Central memory CD8-positive, alpha-beta T cell (primary cell): ENCODE data around the gene PLXNA2.

Source experiments
- ATAC-seq: fragments of 150-1000 bp; cut with Tn5 transposase; replicated peaks from 2 replicates; pipeline ENCODE4 v1.10.0; 2022; ENCODE audit warnings: mild to moderate bottlenecking, moderate FRiP score, moderate number of reproducible peaks; ENCODE audit not compliant: poor library complexity, severe bottlenecking; ENCODE audit errors: extremely low read depth
- DNase-seq, 2 donors: peaks; one replicate each; pipeline ENCODE4 v3.0.0; 2021; ENCODE audit warnings: low spot score in 2 of 2
- H3K27ac Mint-ChIP-seq: one replicate; pipeline ENCODE4 v1.8.0; 2022; ENCODE audit warnings: low read depth, mild to moderate bottlenecking, moderate library complexity, mixed read lengths
- H3K27me3 Mint-ChIP-seq: one replicate; pipeline ENCODE4 v1.8.0; 2022; ENCODE audit warnings: mixed read lengths
- H3K36me3 Mint-ChIP-seq: one replicate; pipeline ENCODE4 v1.8.0; 2022; ENCODE audit warnings: mild to moderate bottlenecking, moderate library complexity, mixed read lengths; ENCODE audit not compliant: insufficient read depth
- H3K4me1 Mint-ChIP-seq: one replicate; pipeline ENCODE4 v1.8.0; 2022; ENCODE audit warnings: mixed read lengths
- H3K4me3 Mint-ChIP-seq: one replicate; pipeline ENCODE4 v1.8.0; 2022; ENCODE audit warnings: mild to moderate bottlenecking, moderate library complexity, mixed read lengths
- H3K9me3 Mint-ChIP-seq: one replicate; pipeline ENCODE4 v1.8.0; 2022; ENCODE audit warnings: mixed read lengths

The PLXNA2 gene

GRCh38 chr1:208273386-208274017, 29.3 kb upstream of the PLXNA2 start:
- H3K27ac Mint-ChIP-seq, result no peak overlapping the region
- ATAC-seq, result no peak
- H3K27me3 Mint-ChIP-seq, result peaks cover 76% of the 10 kb centered on the region
- H3K9me3 Mint-ChIP-seq, result no peaks in the 10 kb centered on the region
- H3K36me3 Mint-ChIP-seq, result peaks cover 2% of the 10 kb centered on the region
- DNase-seq, result no peak
- H3K4me1 Mint-ChIP-seq, result no peaks in the 10 kb centered on the region
- no peak overlapping the region for H3K4me3 Mint-ChIP-seq

GRCh38 chr1:208272713-208273112, 28.5 kb upstream of the PLXNA2 start:
- Mint-ChIP-seq H3K9me3 (no peaks in the 10 kb centered on the region), H3K27ac (no peak overlapping the region), H3K27me3 (peaks cover 82% of the 10 kb centered on the region), H3K4me1 (no peaks in the 10 kb centered on the region), H3K36me3 (peaks cover 2% of the 10 kb centered on the region), H3K4me3 (no peak overlapping the region)
- ATAC-seq, result no peak
- DNase-seq, result no peak

- H3K36me3 Mint-ChIP-seq, result peaks cover 3% of the 10 kb centered on the region
- H3K4me3 Mint-ChIP-seq, result no peak overlapping the region
- DNase-seq (no peak), ATAC-seq (no peak)
- H3K9me3 Mint-ChIP-seq, result no peaks in the 10 kb centered on the region
- no peaks in the 10 kb centered on the region for H3K4me1 Mint-ChIP-seq
- H3K27me3 Mint-ChIP-seq, result peaks cover 82% of the 10 kb centered on the region
- H3K27ac Mint-ChIP-seq, result no peak overlapping the region
Observed at GRCh38 chr1:208272311-208272710, 28.1 kb upstream of the PLXNA2 start.

GRCh38 chr1:208271236-208271635, 27.1 kb upstream of the PLXNA2 start:
- Mint-ChIP-seq H3K27ac (no peak overlapping the region), H3K9me3 (no peaks in the 10 kb centered on the region), H3K4me1 (no peaks in the 10 kb centered on the region), H3K36me3 (peaks cover 4% of the 10 kb centered on the region), H3K4me3 (no peak overlapping the region), H3K27me3 (peaks cover 82% of the 10 kb centered on the region)
- ATAC-seq (no peak), DNase-seq (no peak)

GRCh38 chr1:208270651-208271141, 26.5 kb upstream of the PLXNA2 start:
- DNase-seq (no peak), ATAC-seq (no peak)
- Mint-ChIP-seq H3K36me3 (peaks cover 4% of the 10 kb centered on the region), H3K9me3 (no peaks in the 10 kb centered on the region), H3K27me3 (peaks cover 79% of the 10 kb centered on the region), H3K4me1 (no peaks in the 10 kb centered on the region), H3K4me3 (no peak overlapping the region), H3K27ac (no peak overlapping the region)

GRCh38 chr1:208269338-208269666, 25.1 kb upstream of the PLXNA2 start:
- DNase-seq, result no peak
- H3K4me3 Mint-ChIP-seq, result no peak overlapping the region

GRCh38 chr1:208268541-208269337, 24.6 kb upstream of the PLXNA2 start:
- Mint-ChIP-seq H3K4me1 (no peaks in the 10 kb centered on the region), H3K36me3 (peaks cover 1% of the 10 kb centered on the region), H3K27ac (no peak overlapping the region), H3K9me3 (no peaks in the 10 kb centered on the region), H3K4me3 (no peak overlapping the region), H3K27me3 (peaks cover 81% of the 10 kb centered on the region)
- ATAC-seq (no peak), DNase-seq (no peak)

More at GRCh38 chr1:208269338-208269666, 25.1 kb upstream of the PLXNA2 start:
- ATAC-seq, result no peak
- H3K27ac Mint-ChIP-seq, result no peak overlapping the region
- H3K4me1 Mint-ChIP-seq, result no peaks in the 10 kb centered on the region
- H3K9me3 Mint-ChIP-seq, result no peaks in the 10 kb centered on the region
- peaks cover 1% of the 10 kb centered on the region for H3K36me3 Mint-ChIP-seq
- peaks cover 78% of the 10 kb centered on the region for H3K27me3 Mint-ChIP-seq

GRCh38 chr1:208265525-208265924, 21.3 kb upstream of the PLXNA2 start:
- no peaks in the 10 kb centered on the region for H3K9me3 Mint-ChIP-seq
- peaks cover 84% of the 10 kb centered on the region for H3K27me3 Mint-ChIP-seq
- DNase-seq, result no peak
- no peaks in the 10 kb centered on the region for H3K4me1 Mint-ChIP-seq
- H3K4me3 Mint-ChIP-seq, result no peak overlapping the region
- H3K27ac Mint-ChIP-seq, result no peak overlapping the region
- no peak for ATAC-seq
- peaks cover 1% of the 10 kb centered on the region for H3K36me3 Mint-ChIP-seq

- Mint-ChIP-seq H3K36me3 (peaks cover 1% of the 10 kb centered on the region), H3K27me3 (peaks cover 84% of the 10 kb centered on the region), H3K9me3 (no peaks in the 10 kb centered on the region), H3K4me3 (no peak overlapping the region), H3K27ac (no peak overlapping the region), H3K4me1 (no peaks in the 10 kb centered on the region)
- DNase-seq (no peak), ATAC-seq (no peak)
Observed at GRCh38 chr1:208265122-208265469, 20.9 kb upstream of the PLXNA2 start.

- Mint-ChIP-seq H3K27ac (no peak overlapping the region), H3K4me3 (no peak overlapping the region), H3K9me3 (no peaks in the 10 kb centered on the region), H3K4me1 (no peaks in the 10 kb centered on the region), H3K27me3 (peaks cover 84% of the 10 kb centered on the region), H3K36me3 (peaks cover 1% of the 10 kb centered on the region)
- DNase-seq, result no peak
- no peak for ATAC-seq
Observed at GRCh38 chr1:208264469-208265121, 20.4 kb upstream of the PLXNA2 start.

- Mint-ChIP-seq H3K4me3 (no peak overlapping the region), H3K36me3 (no peaks in the 10 kb centered on the region), H3K27ac (no peak overlapping the region), H3K9me3 (no peaks in the 10 kb centered on the region), H3K4me1 (no peaks in the 10 kb centered on the region), H3K27me3 (peaks cover 84% of the 10 kb centered on the region)
- no peak for ATAC-seq
- DNase-seq, result no peak
Observed at GRCh38 chr1:208261874-208262273, 17.7 kb upstream of the PLXNA2 start.

- no peak overlapping the region for H3K4me3 Mint-ChIP-seq
- H3K27me3 Mint-ChIP-seq, result peaks cover 84% of the 10 kb centered on the region
Observed at GRCh38 chr1:208258277-208258676, 14.1 kb upstream of the PLXNA2 start.

GRCh38 chr1:208257351-208257750, 13.2 kb upstream of the PLXNA2 start:
- peaks cover 84% of the 10 kb centered on the region for H3K27me3 Mint-ChIP-seq
- no peaks in the 10 kb centered on the region for H3K9me3 Mint-ChIP-seq
- DNase-seq, result no peak
- H3K36me3 Mint-ChIP-seq, result no peaks in the 10 kb centered on the region
- H3K4me1 Mint-ChIP-seq, result no peaks in the 10 kb centered on the region
- H3K27ac Mint-ChIP-seq, result no peak overlapping the region
- no peak overlapping the region for H3K4me3 Mint-ChIP-seq
- ATAC-seq, result no peak

More at GRCh38 chr1:208258277-208258676, 14.1 kb upstream of the PLXNA2 start:
- no peak for ATAC-seq
- Mint-ChIP-seq H3K4me1 (no peaks in the 10 kb centered on the region), H3K27ac (no peak overlapping the region), H3K9me3 (no peaks in the 10 kb centered on the region), H3K36me3 (no peaks in the 10 kb centered on the region)
- no peak for DNase-seq
